Activated CD8-positive, alpha-beta memory T cell treated with anti-CD3 and anti-CD28 coated beads, Interleukin-2, amount 50 U/mL, for 1 hour (primary cell): ENCODE measurements around the gene CLCA4.
"Not testable (repeated sequence)": the region's sequence is repeated elsewhere in the genome, so short reads cannot be mapped to it uniquely, and the experiment has no call there.

ENCODE experiments used
- DNase-seq: peaks from one replicate; pipeline ENCODE4 v3.0.0-alpha.2; 2020; ENCODE audit errors: extremely low read depth

The CLCA4 gene

GRCh38 chr1:86530211-86530845 lies 16.6 kb upstream of the CLCA4 start:
- DNase-seq: no peak

GRCh38 chr1:86537928-86538695 lies 8.8 kb upstream of the CLCA4 start:
- DNase-seq: no peak

- no peak for DNase-seq
Measured at GRCh38 chr1:86538775-86539174, 8.1 kb upstream of the CLCA4 start.

- DNase-seq: no peak
Measured at GRCh38 chr1:86541859-86542258, 5.0 kb upstream of the CLCA4 start.

GRCh38 chr1:86542631-86543030 lies 4.2 kb upstream of the CLCA4 start:
- DNase-seq: no peak

- no peak for DNase-seq
Measured at GRCh38 chr1:86548839-86549238, 2.0 kb downstream of the CLCA4 start.

- no peak for DNase-seq
Measured at GRCh38 chr1:86551305-86551704, 4.4 kb downstream of the CLCA4 start.

GRCh38 chr1:86552376-86552775 lies 5.5 kb downstream of the CLCA4 start:
- DNase-seq: no peak

- DNase-seq: no peak
Measured at GRCh38 chr1:86557739-86558138, 10.9 kb downstream of the CLCA4 start.

GRCh38 chr1:86563849-86564248 lies 17.0 kb downstream of the CLCA4 start:
- no peak for DNase-seq

- DNase-seq: no peak
Measured at GRCh38 chr1:86567341-86567740, 20.5 kb downstream of the CLCA4 start.

GRCh38 chr1:86567878-86568277 lies 21.0 kb downstream of the CLCA4 start:
- DNase-seq: no peak

- no peak for DNase-seq
Measured at GRCh38 chr1:86573763-86574484, 27.0 kb downstream of the CLCA4 start.

- DNase-seq: no peak
Measured at GRCh38 chr1:86581231-86581630, 34.4 kb downstream of the CLCA4 start.

GRCh38 chr1:86582161-86582560 lies 35.3 kb downstream of the CLCA4 start:
- no peak for DNase-seq

GRCh38 chr1:86583032-86583431 lies 36.2 kb downstream of the CLCA4 start:
- DNase-seq: no peak

GRCh38 chr1:86583593-86583992 lies 36.7 kb downstream of the CLCA4 start:
- no peak for DNase-seq

GRCh38 chr1:86594284-86594770 lies 47.4 kb downstream of the CLCA4 start:
- DNase-seq: no peak

GRCh38 chr1:86596224-86596623 lies 49.3 kb downstream of the CLCA4 start:
- no peak for DNase-seq

- no peak for DNase-seq
Measured at GRCh38 chr1:86596741-86597290, 49.9 kb downstream of the CLCA4 start.

GRCh38 chr1:86606080-86606479 lies 59.2 kb downstream of the CLCA4 start:
- DNase-seq: not testable (repeated sequence)

GRCh38 chr1:86616433-86616832 lies 69.6 kb downstream of the CLCA4 start:
- DNase-seq: no peak
